Heart left ventricle (tissue), 13 donors: Measurements from ENCODE around the gene CHST9.

ENCODE experiments used
- POLR2A ChIP-seq, 2 donors: fragments of 450-650 bp; IDR thresholded peaks; one replicate each; pipeline ENCODE4 v1.6.1; 2017; ENCODE audit warnings: antibody characterized with exemption in 2 of 2, mild to moderate bottlenecking in 2 of 2, moderate library complexity in 2 of 2
- TF ChIP-seq, protein P1 (sequence below), 12 donors: fragments of 200-600 bp; sonication (generic) in 4 of 12; IDR thresholded peaks; one replicate each; pipeline versions ENCODE4 v1.5.0 to v1.8.0; 2018 to 2022; ENCODE audit warnings: antibody characterized with exemption in 12 of 12, mild to moderate bottlenecking in 5 of 12
- donor health status: ischemic (EF 13 %, LVEDD 7.1; RV severe dilation, severe dysfunction).
- donor health status: DM: no; HTN: yes; CAD: no.
- donor health status: DM: no; HTN: no; CAD: no.
- donor health status: ischemic (EF 25% LVEDD 6.9; RV normal size, moderate dysfunction).
- donor health status: ischemic (EF 25% LVEDD 5.7; RV mildly dilated, moderate dysfunction).
- donor health status: ischemic (EF 35%, LVEDD 5.7; RV mildly dilated, moderate dysfunction).
- donor health status: nonischemic (EF 11% LVEDD 7.7; RV severe dilation, severe dysfunction).
- donor health status: DM: yes; HTN: yes; CAD: no.
- donor health status: PGD.
- donor health status: ischemic (EF 29% LVEDD 5.4; RV normal size, mild dysfunction).
- donor health status: nonischemic (EF 23%, LVEDD 6.1; RV moderate dilation, normal function).

DNA sequence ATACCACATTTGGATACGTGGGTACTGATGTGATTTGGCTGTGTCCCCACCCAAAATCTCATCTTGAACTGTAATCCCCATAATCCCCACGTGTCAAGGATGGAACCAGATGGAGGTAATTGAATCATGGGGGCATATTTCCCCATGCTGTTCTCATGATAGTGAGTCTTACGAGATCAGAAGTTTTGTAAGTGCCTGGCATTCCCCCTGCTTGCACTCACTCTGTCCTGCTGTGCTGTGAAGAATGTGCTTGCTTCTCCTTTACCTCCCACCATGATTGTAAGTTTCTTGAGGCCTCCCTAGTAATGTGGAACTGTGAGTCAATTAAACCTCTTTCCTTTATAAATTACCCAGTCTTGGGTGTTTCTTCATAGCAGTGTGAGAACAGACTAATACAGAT is 70.3 kb downstream of the CHST9 start:
- TF ChIP-seq, protein P1, sequence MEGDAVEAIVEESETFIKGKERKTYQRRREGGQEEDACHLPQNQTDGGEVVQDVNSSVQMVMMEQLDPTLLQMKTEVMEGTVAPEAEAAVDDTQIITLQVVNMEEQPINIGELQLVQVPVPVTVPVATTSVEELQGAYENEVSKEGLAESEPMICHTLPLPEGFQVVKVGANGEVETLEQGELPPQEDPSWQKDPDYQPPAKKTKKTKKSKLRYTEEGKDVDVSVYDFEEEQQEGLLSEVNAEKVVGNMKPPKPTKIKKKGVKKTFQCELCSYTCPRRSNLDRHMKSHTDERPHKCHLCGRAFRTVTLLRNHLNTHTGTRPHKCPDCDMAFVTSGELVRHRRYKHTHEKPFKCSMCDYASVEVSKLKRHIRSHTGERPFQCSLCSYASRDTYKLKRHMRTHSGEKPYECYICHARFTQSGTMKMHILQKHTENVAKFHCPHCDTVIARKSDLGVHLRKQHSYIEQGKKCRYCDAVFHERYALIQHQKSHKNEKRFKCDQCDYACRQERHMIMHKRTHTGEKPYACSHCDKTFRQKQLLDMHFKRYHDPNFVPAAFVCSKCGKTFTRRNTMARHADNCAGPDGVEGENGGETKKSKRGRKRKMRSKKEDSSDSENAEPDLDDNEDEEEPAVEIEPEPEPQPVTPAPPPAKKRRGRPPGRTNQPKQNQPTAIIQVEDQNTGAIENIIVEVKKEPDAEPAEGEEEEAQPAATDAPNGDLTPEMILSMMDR (IDR thresholded peaks at IDR 0.05) = no peak
- no peak for TF ChIP-seq POLR2A (IDR thresholded peaks at IDR 0.05)
